Activated B cell treated with CpG ODN at 0.5 μM for 24 hours (primary cell): Measurements from ENCODE around the gene STK10. TPM values are rescaled to one million over a fixed set of nuclear protein-coding genes. Genes with fewer than 3 reads are reported as not detected.

Source experiments
- ATAC-seq: fragments of 200-7000 bp; cut with Tn5 transposase; one replicate; pipeline ENCODE4 v1.10.0; 2021; ENCODE audit warnings: low read depth, mild to moderate bottlenecking, moderate library complexity
- CTCF ChIA-PET: fragments of 350-600 bp; sonication (Branson Sonifier 250); formaldehyde crosslinking; loops from one replicate; lab custom pipeline; 2021; ENCODE audit warnings: antibody characterized with exemption; lab: Charles Lee
- POLR2A ChIA-PET: fragments of 350-600 bp; sonication (Branson Sonifier 250); formaldehyde crosslinking; loops from one replicate; lab custom pipeline; 2021; ENCODE audit warnings: antibody characterized with exemption; lab: Charles Lee
- DNase-seq: peaks from one replicate; pipeline ENCODE4 v3.0.0; 2022
- H3K27ac Mint-ChIP-seq: one replicate; pipeline ENCODE4 v1.8.0; 2020; ENCODE audit warnings: mixed read lengths
- H3K27me3 Mint-ChIP-seq: one replicate; pipeline ENCODE4 v1.8.0; 2021; ENCODE audit warnings: mixed read lengths
- H3K36me3 Mint-ChIP-seq: one replicate; pipeline ENCODE4 v1.8.0; 2021; ENCODE audit warnings: low read depth, mixed read lengths
- H3K4me1 Mint-ChIP-seq: one replicate; pipeline ENCODE4 v1.8.0; 2021; ENCODE audit warnings: mixed read lengths
- H3K4me3 Mint-ChIP-seq: one replicate; pipeline ENCODE4 v1.8.0; 2020; ENCODE audit warnings: mild to moderate bottlenecking, mixed read lengths
- H3K9me3 Mint-ChIP-seq: one replicate; pipeline ENCODE4 v1.8.0; 2020; ENCODE audit warnings: mixed read lengths
- CTCF ChIP-seq: fragments of 200-600 bp; IDR thresholded peaks from one replicate; pipeline ENCODE4 v1.8.0; 2022; ENCODE audit warnings: antibody characterized with exemption, mild to moderate bottlenecking
- intact Hi-C: fragments of 100-400 bp; cut with micrococcal nuclease; formaldehyde crosslinking; loops from one replicate; pipeline ENCODE4 v1.15.1; 2024
- total RNA-seq: library from RNA; stranded (reverse); gene quantifications from 2 replicates; pipeline ENCODE4 v1.2.3, GENCODE V29; 2022

STK10 gene
- total RNA-seq, 1 donor from 2014 or later: 276 TPM

- no peaks in the 10 kb centered on the region for H3K27me3 Mint-ChIP-seq
- no peak for TF ChIP-seq CTCF
- intact Hi-C loops: no loop called here
- H3K27ac Mint-ChIP-seq: peak overlapping the region; percentile 86
- H3K9me3 Mint-ChIP-seq: no peaks in the 10 kb centered on the region
- ChIA-PET POLR2A (interaction anchor here (0.6 to 5.9 kb wide), 4 partner anchors 12 to 62 kb away, joined by 5 to 184 read pairs (median 52); partner anchors contain the start of gene STK10), CTCF (interaction anchor here (0.9 to 4.5 kb wide), 2 partner anchors 13 to 50 kb away, joined by 3 to 48 read pairs; partner anchors contain the start of gene STK10)
- DNase-seq: no peak
- ATAC-seq: no peak
- H3K4me3 Mint-ChIP-seq: peak overlapping the region; percentile 85
- peaks cover 57% of the 10 kb centered on the region for H3K36me3 Mint-ChIP-seq
- peaks cover 91% of the 10 kb centered on the region for H3K4me1 Mint-ChIP-seq
Measured at GRCh38 chr5:172172912-172173563, 15.0 kb downstream of the STK10 start.

DNA sequence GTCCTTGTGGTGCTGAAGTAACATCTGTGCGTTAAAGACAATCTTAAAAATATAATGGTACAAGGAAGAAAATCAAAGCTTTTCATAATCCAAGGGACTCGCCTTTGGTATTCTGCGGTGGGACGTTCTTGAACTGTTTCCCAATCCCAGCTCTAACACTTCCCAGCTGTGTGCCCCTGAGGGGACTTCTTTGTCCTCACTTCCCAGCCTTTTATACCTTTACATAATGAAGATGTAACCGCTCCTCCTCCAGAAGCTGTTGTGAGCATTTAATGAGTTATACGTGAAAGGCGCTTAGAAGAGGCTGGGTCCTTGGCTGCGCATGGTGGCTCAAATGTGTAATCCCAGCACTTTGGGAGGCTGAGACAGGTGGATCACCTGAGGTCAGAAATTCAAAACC is 16.9 kb downstream of the STK10 start:
- ChIA-PET POLR2A (no interaction called here), CTCF (no interaction called here)
- Mint-ChIP-seq H3K4me1 (peaks cover 90% of the 10 kb centered on the region), H3K27ac (no peak overlapping the region), H3K4me3 (no peak overlapping the region), H3K36me3 (peaks cover 57% of the 10 kb centered on the region), H3K9me3 (no peaks in the 10 kb centered on the region), H3K27me3 (no peaks in the 10 kb centered on the region)
- DNase-seq (no peak), ATAC-seq (no peak)
- intact Hi-C loops: no loop called here
- no peak for TF ChIP-seq CTCF

DNA sequence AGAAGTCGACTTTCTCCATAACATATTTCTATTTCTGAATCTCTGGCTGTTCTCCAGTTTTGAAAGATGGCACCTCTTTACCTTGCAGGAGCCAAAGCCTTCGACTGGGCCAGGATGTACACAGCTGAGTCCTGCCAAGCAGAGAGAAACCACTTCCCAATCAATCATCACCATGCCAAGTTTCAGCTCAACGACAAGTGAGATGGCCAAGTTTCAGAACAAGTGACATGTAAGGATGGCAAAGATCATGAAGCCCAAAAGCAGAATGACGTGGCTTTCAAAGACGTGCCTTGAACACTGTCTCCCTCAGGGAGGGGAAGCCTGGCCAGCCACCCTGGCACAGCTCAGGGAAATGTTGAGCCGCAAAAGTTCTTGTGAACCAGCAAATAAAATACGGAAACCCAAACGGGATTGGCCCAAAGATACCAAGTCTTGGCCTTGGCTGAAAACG is 17.7 kb downstream of the STK10 start:
- no peaks in the 10 kb centered on the region for H3K9me3 Mint-ChIP-seq
- no peaks in the 10 kb centered on the region for H3K27me3 Mint-ChIP-seq
- intact Hi-C loops: no loop called here
- CTCF ChIA-PET: no interaction called here
- ATAC-seq (no peak), DNase-seq (no peak)
- no peak overlapping the region for H3K27ac Mint-ChIP-seq
- peaks cover 90% of the 10 kb centered on the region for H3K4me1 Mint-ChIP-seq
- H3K36me3 Mint-ChIP-seq: peaks cover 55% of the 10 kb centered on the region
- POLR2A ChIA-PET: interaction anchor here (1.0 kb wide), 1 partner anchor 15 kb away, joined by 3 read pairs; no protein-coding TSS in a partner anchor
- TF ChIP-seq CTCF: no peak
- H3K4me3 Mint-ChIP-seq: no peak overlapping the region

DNA sequence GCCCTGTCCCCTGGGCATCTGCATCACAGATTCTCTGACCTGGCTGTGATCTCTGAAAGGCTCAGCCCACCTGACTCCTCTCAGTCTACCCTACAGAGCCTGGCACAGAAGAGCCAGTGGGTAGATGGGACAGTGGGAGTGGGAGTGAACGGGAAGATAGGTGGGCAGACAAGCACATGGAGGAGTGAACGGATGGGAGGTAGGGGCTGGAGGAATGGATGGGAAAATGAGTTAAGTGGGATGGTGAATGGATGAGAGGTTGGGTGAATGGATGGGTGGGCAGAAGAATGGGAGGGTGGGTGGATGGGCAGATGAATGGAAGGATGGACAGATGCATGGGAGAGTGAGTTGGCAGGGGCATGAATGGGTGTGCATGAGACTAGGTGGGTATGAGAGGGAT is 18.8 kb downstream of the STK10 start:
- Mint-ChIP-seq H3K27me3 (no peaks in the 10 kb centered on the region), H3K36me3 (peaks cover 54% of the 10 kb centered on the region), H3K27ac (peak overlapping the region; percentile 41), H3K4me1 (peaks cover 88% of the 10 kb centered on the region), H3K9me3 (no peaks in the 10 kb centered on the region), H3K4me3 (no peak overlapping the region)
- intact Hi-C loops: no loop called here
- ChIA-PET CTCF (no interaction called here), POLR2A (no interaction called here)
- no peak for TF ChIP-seq CTCF
- ATAC-seq (no peak), DNase-seq (no peak)

DNA sequence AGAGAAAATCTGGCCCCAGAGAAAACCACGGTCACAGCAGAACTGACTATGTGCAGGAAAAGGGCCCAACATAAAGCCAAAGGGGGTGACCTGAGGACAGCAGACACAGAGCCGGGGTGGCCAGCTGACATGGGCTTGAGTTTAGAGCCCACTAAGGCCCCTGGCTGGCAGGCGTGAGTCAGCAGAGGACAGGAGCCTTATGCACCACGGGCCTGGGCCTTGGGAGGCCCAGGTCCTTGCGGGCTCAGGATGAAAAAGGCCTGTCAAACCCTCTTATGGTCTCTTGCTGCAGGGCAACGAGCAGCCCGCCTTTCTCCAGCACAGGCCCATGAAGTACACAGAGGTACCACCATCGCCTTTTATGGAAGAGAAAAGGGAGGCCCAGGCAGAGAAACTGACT is 19.7 kb downstream of the STK10 start:
- peaks cover 84% of the 10 kb centered on the region for H3K4me1 Mint-ChIP-seq
- POLR2A ChIA-PET: no interaction called here

More for the DNA sequence above, 19.7 kb downstream of the STK10 start:
- ATAC-seq: no peak
- CTCF ChIA-PET: no interaction called here
- TF ChIP-seq CTCF: no peak
- Mint-ChIP-seq H3K9me3 (no peaks in the 10 kb centered on the region), H3K27ac (no peak overlapping the region), H3K4me3 (no peak overlapping the region), H3K27me3 (no peaks in the 10 kb centered on the region), H3K36me3 (peaks cover 47% of the 10 kb centered on the region)
- intact Hi-C loops: no loop called here
- no peak for DNase-seq
